CD4-positive, alpha-beta T cell treated with Interleukin-2 at 100 ng/mL for 4 hours (primary cell): ENCODE data around the gene POLR2F.

ENCODE experiments used
- DNase-seq: peaks from one replicate; pipeline ENCODE4 v3.0.0-alpha.2; 2020; ENCODE audit warnings: low spot score

The POLR2F gene

DNA sequence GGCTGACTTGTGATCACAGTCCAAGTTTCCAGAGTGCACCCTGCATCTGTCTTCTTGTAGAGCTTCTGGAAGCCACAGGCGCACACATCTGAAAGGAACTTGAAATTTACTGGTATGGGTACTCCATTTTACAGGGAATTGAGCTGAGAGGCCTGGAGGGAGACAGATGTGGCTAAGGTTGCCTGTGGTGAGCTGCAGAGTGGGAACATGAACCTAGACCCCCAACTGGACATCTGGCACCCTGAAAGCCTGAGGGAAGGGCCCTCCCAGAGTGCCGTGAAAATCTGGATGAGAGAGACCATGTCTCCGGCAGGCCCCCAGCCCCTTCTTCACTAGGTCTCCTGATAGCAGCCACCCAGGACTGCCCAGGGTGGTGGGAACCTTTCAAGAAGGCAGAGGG lies 53.4 kb downstream of the POLR2F start:
- no peak for DNase-seq

DNA sequence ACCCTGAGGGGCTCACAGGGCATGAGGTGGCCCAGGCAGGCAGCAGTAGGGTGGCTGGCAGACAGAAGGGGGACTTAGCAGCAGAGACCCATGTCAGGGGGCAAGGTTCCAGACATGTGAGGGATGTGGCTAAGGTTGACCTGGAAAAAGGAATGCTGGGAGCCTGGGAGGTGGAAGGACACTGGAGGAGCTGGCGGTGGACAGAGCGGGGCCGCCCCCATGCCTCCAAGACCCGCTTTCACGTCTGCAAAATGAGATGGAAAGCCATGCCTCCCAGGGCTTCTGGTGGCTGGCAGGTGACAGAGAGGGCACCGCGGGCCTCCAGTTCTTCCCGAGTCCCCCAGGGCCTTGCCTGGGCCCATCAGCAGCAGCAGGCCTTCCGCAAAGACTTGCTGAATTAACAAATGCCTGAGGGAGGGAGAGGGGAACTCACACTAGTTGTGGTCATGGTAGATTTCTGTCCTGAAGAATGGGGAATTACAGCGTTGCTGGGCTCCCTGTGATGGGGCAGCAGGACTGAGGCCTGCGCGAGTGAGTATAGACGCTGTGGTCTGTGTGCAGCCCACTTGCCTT lies 53.9 kb downstream of the POLR2F start:
- DNase-seq, result no peak

DNA sequence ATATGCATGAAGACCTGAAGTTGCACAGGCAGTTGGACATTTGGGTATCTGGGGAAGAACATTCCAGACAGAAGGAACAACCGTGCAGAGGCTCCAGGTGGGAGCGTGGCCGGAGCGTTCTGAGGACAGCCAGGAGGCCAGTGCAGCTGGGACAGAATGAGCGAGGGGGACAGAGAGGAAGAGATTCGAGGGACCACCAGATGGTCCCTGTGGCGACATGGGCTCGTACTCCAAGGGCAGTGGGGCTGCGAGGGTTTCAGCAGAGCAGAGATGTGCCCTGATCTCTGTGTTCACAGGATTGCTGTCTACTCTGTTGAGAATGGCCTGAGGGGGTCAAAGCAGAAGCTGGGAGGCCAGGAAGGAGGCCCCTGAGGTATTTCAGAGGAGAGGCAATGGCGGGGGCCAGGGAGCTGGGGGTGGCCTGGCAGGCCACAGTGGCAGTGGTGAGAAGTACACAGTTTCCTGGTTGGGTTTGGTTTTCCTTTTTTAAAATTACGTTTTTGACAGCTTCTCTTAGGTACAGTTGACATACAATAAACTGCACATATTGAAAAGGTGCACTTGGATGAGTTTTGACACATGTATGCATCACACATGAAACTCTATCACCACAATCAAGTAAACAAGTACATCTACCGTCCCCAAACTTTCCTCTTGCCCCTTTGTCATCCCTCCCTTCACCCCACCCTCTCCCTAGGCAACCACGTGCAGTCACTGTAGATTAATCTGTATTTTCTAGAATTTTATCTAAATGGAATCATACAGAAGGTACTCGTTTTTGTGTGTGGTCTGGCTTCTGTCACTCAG lies 55.7 kb downstream of the POLR2F start:
- no peak for DNase-seq

DNA sequence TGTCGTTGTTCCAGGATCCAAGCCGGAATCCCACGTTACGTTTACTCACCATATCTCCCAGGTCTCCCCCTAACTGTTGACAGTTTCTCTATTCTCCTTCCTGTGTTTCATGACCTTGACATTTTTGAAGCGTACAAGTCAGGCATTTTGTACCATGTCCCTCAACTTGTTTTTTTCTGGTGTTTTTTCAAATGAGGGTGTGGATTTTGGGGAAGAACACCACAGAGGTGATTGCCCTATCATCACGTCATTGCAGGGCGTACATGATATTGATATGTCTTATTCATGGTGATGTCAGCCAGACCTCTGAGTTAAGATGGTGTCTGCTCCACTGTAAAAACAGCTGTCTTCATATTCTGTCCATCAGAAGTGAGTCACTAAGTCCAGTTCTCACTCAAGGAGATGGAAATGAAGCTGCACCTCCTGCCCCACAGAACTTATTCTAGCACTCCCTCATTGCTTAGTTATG lies 59.1 kb downstream of the POLR2F start:
- no peak for DNase-seq

DNA sequence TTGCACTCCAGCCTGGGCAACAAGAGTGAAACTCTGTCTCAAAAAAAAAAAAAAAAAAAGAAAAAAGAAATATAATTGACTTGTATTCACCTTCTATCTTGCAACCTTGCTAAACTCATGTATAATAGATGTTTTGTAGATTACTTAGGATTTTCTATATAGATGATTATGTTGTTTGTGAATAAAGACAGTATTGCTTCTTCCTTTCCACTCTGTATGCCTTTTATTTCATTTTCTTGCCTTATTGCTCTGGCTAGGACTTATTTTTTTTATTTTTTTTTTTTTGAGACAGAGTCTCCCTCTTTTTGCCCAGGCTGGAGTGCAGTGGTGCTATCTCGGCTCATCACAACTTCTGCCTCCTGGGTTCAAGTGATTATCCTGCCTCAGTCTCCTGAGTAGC lies 60.6 kb downstream of the POLR2F start:
- no peak for DNase-seq

DNA sequence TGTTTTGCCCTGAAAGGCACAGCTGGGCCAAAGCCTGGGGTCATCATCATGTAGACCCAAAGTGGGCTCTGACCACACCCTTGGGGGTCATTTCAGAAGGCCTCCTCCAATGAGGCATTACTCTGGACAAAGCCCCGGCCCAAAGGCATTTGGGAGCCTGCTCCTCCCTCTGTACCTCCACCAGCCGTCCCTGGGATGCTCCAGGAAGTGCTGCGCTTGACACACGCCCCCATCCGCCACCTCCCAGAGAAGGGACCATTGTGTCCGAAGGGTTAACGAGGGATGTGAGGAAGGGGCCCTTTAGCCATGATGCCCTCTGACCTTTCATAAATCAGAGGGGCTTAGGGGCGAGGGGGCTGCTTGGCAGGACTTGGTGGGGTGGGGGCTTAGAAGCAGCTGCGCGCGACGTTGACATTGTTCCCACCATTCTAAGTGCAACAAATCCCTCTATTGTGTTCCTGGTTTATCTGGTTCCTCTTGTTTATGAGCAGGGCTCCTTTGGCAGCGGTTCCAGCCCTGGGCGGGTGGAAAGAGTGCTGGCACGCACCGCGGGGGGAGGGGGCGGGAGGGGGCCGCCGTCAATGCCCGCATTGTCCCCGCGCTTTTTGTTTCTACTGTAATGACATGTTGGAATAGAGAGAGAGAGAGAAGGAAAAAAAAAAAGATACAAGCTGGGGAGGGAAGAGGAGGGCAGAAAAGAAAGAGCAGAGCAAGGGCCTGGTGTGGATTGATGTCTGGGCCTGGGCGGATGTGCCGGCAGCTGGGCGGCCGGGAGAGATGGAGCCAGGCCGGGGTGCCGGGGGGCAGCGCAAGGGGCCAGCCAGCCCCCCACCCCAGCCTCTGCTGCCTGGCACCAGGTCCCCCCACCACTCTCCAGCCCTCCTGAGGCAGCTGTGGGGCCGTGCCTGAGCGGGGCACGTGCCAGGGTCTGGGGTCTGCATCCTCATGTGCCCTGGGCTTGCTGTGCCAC lies 63.0 kb downstream of the POLR2F start:
- no peak for DNase-seq

DNA sequence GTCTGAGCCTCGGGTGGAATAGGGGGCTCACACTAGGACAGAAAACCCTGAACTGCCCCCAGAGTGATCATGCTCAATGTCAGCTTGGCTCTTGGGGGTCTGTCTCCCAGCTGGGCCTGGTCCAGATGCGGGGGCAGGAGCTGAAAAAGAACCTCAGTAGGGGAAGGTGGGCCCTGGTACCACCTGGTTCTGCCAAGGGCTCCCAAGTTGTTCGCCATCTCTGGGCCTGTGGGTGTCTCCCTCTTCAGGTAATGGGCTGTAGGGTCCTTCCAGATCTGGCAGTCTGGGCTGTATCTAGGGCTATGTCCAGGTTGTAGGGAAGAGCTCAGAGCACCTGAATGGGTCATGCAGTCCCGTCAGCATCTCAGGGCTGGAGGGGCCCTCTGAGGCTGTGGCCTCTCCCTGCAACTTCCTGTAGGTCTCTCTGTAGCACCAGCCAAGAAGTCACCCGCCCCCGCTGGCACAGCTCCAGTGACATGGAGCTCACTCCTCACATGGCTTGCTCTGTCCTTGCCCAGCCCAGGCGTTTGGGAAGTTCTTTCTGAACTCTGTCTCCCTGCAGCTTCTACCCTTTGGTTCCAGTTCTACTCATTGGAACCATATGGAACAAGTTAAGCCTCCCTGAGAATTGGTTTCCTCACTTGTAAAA lies 63.9 kb downstream of the POLR2F start:
- no peak for DNase-seq

DNA sequence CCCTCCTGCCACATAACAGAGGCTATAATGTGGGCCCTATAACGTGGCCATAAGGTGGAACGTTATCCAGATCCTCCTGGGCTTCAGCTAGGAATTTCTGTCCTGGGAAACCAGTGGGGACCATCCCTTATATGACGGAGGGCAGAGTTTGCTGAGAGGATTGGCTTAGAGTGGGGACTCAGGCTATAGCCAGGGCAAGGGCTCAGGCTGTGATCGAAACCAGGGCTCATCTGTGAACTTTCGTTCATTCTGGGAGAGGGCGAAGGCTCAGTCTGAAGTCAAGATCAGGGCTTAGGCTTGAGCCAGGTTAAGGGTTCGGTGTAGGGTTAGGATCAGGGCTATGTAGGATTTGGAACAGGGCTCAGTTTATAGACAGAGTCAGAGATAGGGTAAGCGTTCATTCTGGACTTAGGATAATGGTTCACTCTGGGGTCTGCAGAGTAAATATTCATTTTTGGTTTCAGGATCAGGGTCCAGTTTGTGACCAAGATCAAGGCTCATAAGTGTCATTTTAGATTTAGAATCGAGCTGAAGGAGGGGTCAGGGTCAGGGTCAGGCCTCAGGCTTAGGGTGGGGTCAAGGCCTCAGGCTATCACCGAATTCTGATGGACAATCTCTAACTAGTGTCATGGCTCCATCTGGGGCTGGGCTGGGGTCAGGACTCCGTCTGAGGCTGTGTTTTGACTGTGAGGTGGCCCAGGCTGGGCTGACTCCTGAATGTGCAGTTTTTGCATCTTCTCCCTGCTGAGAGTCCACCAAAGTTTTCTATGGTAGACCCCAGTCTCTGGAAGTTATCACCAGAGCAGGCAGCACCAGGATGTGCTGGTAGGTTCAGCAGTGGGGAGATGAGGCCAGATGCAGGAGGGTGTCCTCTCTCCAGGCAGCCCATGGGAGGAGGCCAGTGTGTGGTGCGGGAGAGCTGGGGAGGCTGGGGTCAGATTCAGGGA lies 64.7 kb downstream of the POLR2F start:
- no peak for DNase-seq
